Measurements from ENCODE around the gene NINL.

The NINL gene

GRCh38 chr20:25484224-25484846 is 101.0 kb downstream of the NINL start:
- TF ChIP-seq CTCF (IDR thresholded peaks at IDR 0.05; ENCODE audit: low read depth, low read length, missing control alignments), result no peak
- no peak overlapping the region for H3K4me3 ChIP-seq (ENCODE audit: low read depth, low read length)
- no peak for DNase-seq (ENCODE audit: low read depth)
- in situ Hi-C loops (cut with HindIII; ENCODE audit: low sequenced_read_pairs), result no loop called here

- no peak overlapping the region for H3K4me3 ChIP-seq (ENCODE audit: low read depth, low read length)
- no peak for TF ChIP-seq CTCF (IDR thresholded peaks at IDR 0.05; ENCODE audit: low read depth, low read length, missing control alignments)
- in situ Hi-C loops (cut with HindIII; ENCODE audit: low sequenced_read_pairs), result no loop called here
- DNase-seq (ENCODE audit: low read depth), result no peak
Measured at GRCh38 chr20:25483431-25484132, 101.7 kb downstream of the NINL start.

GRCh38 chr20:25481918-25482253 is 103.4 kb downstream of the NINL start:
- no peak overlapping the region for H3K4me3 ChIP-seq (ENCODE audit: low read depth, low read length)
- in situ Hi-C loops (cut with HindIII; ENCODE audit: low sequenced_read_pairs), result no loop called here
- no peak for TF ChIP-seq CTCF (IDR thresholded peaks at IDR 0.05; ENCODE audit: low read depth, low read length, missing control alignments)
- no peak for DNase-seq (ENCODE audit: low read depth)

- TF ChIP-seq CTCF (IDR thresholded peaks at IDR 0.05; ENCODE audit: low read depth, low read length, missing control alignments), result peak; percentile 24
- H3K4me3 ChIP-seq (ENCODE audit: low read depth, low read length), result no peak overlapping the region
- DNase-seq (ENCODE audit: low read depth), result no peak
- in situ Hi-C loops (cut with HindIII; ENCODE audit: low sequenced_read_pairs), result no loop called here
Measured at GRCh38 chr20:25481235-25481917, 104.0 kb downstream of the NINL start.

GRCh38 chr20:25480797-25481196 is 104.5 kb downstream of the NINL start:
- no peak for TF ChIP-seq CTCF (IDR thresholded peaks at IDR 0.05; ENCODE audit: low read depth, low read length, missing control alignments)
- no peak overlapping the region for H3K4me3 ChIP-seq (ENCODE audit: low read depth, low read length)
- in situ Hi-C loops (cut with HindIII; ENCODE audit: low sequenced_read_pairs), result no loop called here
- no peak for DNase-seq (ENCODE audit: low read depth)

- TF ChIP-seq CTCF (IDR thresholded peaks at IDR 0.05; ENCODE audit: low read depth, low read length, missing control alignments), result no peak
- H3K4me3 ChIP-seq (ENCODE audit: low read depth, low read length), result no peak overlapping the region
- in situ Hi-C loops (cut with HindIII; ENCODE audit: low sequenced_read_pairs), result no loop called here
- DNase-seq (ENCODE audit: low read depth), result no peak
Measured at GRCh38 chr20:25480156-25480555, 105.2 kb downstream of the NINL start.
